Gastrocnemius medialis (tissue), 4 donors: ENCODE results near the gene DNASE1L3. TPM values are rescaled to one million over a fixed set of nuclear protein-coding genes. Genes with fewer than 3 reads are reported as not detected.

Experiments used
- ATAC-seq, 2 donors: fragments of 150-250 bp; one replicate each; pipeline ENCODE4 v1.9.1; 2016
- DNase-seq, 2 donors: peaks; one replicate each; pipeline ENCODE4 v3.0.0-alpha.2; 2019
- H3K27ac ChIP-seq, 4 donors: fragments of 200-600 bp; sonication (generic); 1 replicate in 1 of 4; 2 replicates in 3 of 4; pipeline ENCODE4 v1.5.1; 2016 to 2018; ENCODE audit warnings: mild to moderate bottlenecking in 2 of 4, moderate library complexity in 1 of 4
- H3K27me3 ChIP-seq, 3 donors: fragments of 200-600 bp; sonication (generic) in 2 of 3; 1 replicate in 1 of 3; 2 replicates in 2 of 3; pipeline versions ENCODE4 v1.5.1 to v1.6.0; 2016 to 2019; ENCODE audit warnings: mild to moderate bottlenecking in 1 of 3, moderate library complexity in 1 of 3
- H3K36me3 ChIP-seq, 2 donors: fragments of 200-600 bp; sonication (generic) in 1 of 2; one replicate each; pipeline ENCODE4 v1.5.1; 2017 to 2018
- H3K4me1 ChIP-seq, 2 donors: fragments of 200-600 bp; sonication (generic) in 1 of 2; one replicate each; pipeline ENCODE4 v1.5.1; 2016 to 2017; ENCODE audit warnings: mild to moderate bottlenecking in 2 of 2
- H3K4me3 ChIP-seq, 4 donors: fragments of 200-600 bp; sonication (generic) in 3 of 4; 1 replicate in 1 of 4; 2 replicates in 3 of 4; pipeline ENCODE4 v1.5.1; 2016 to 2019; ENCODE audit warnings: mild to moderate bottlenecking in 2 of 4
- H3K9me3 ChIP-seq, 3 donors: fragments of 200-600 bp; sonication (generic) in 2 of 3; 1 replicate in 1 of 3; 2 replicates in 2 of 3; pipeline ENCODE4 v1.5.1; 2016 to 2019
- CTCF ChIP-seq, 5 experiments: fragments of 450-650 bp in 3 of 5; fragments of 200-600 bp in 2 of 5; sonication (generic) in 2 of 5; IDR thresholded peaks in 4 of 5; conservative IDR thresholded peaks in 1 of 5; 1 replicate in 4 of 5; 2 replicates in 1 of 5; pipeline ENCODE4 v1.5.1; 2016 to 2019; ENCODE audit warnings: antibody characterized with exemption in 5 of 5, mild to moderate bottlenecking in 3 of 5, moderate library complexity in 3 of 5
- POLR2A ChIP-seq, 2 donors: fragments of 450-650 bp; IDR thresholded peaks; one replicate each; pipeline ENCODE4 v1.6.1; 2017; ENCODE audit warnings: antibody characterized with exemption in 2 of 2, mild to moderate bottlenecking in 2 of 2, moderate library complexity in 2 of 2
- in situ Hi-C, 4 donors: fragments of 200-750 bp; cut with MboI; loops; one replicate each; pipeline versions ENCODE4 v1.15.0 to v1.8.0; 2017; ENCODE audit warnings: low sequenced_read_pairs in 4 of 4
- intact Hi-C: fragments of 100-400 bp; cut with DNase I; formaldehyde crosslinking; loops from one replicate; pipeline ENCODE4 v1.15.1; 2023; ENCODE audit warnings: low total_unique reads
- total RNA-seq, 4 donors: library from RNA; depleted of rRNA; stranded (reverse); fragments of >200 nt; gene quantifications; one replicate each; pipeline versions ENCODE4 v1.1.0 to v1.2.3, GENCODE V29; 2016

DNASE1L3 gene
- total RNA-seq, 4 donors from 2014 or later = 0.29 to 0.42 TPM; not detected in 2

GRCh38 chr3:58180940-58181587 is 29.7 kb downstream of the DNASE1L3 start:
- Histone ChIP-seq H3K4me3 (no peak overlapping the region), H3K27ac (no peak overlapping the region), H3K4me1 (peaks cover 3 to 7% of the 10 kb centered on the region in 2 donors), H3K27me3 (no peaks in the 10 kb centered on the region), H3K9me3 (no peaks in the 10 kb centered on the region), H3K36me3 (no peaks in the 10 kb centered on the region)
- ATAC-seq (no peak), DNase-seq (no peak)
- TF ChIP-seq CTCF (IDR thresholded peaks at IDR 0.05 in 4 of 5, conservative IDR thresholded peaks at IDR 0.05 in 1 of 5) = no peak
- no peak for TF ChIP-seq POLR2A (IDR thresholded peaks at IDR 0.05)
- in situ Hi-C loops (loop anchor here in 3 of 4 donors (10.0 to 25.0 kb wide), 4 partner anchors 114 to 356 kb away; partner anchors contain the start of genes ACOX2 (in 1 of the 3), HTD2 (in 1 of the 3) and RPP14 (in 1 of the 3)), intact Hi-C loops (loop anchor here (10.0 kb wide), 1 partner anchor 354 kb away; the partner anchor contains the start of gene ACOX2)

GRCh38 chr3:58180099-58180880 is 30.5 kb downstream of the DNASE1L3 start:
- no peak for DNase-seq
- intact Hi-C loops (loop anchor here (10.0 kb wide), 1 partner anchor 355 kb away; the partner anchor contains the start of gene ACOX2), in situ Hi-C loops (loop anchor here in 3 of 4 donors (10.0 to 25.0 kb wide), 4 partner anchors 115 to 357 kb away; partner anchors contain the start of genes ACOX2 (in 1 of the 3), HTD2 (in 1 of the 3) and RPP14 (in 1 of the 3))
- no peaks in the 10 kb centered on the region for H3K9me3 ChIP-seq
- H3K27me3 ChIP-seq = no peaks in the 10 kb centered on the region
- peaks cover 3 to 7% of the 10 kb centered on the region in 2 donors for H3K4me1 ChIP-seq
- no peak overlapping the region for H3K27ac ChIP-seq
- ATAC-seq = no peak
- TF ChIP-seq POLR2A (IDR thresholded peaks at IDR 0.05) (no peak), CTCF (IDR thresholded peaks at IDR 0.05 in 4 of 5, conservative IDR thresholded peaks at IDR 0.05 in 1 of 5) (no peak)
- no peaks in the 10 kb centered on the region for H3K36me3 ChIP-seq
- no peak overlapping the region for H3K4me3 ChIP-seq

GRCh38 chr3:58179235-58180098 is 31.3 kb downstream of the DNASE1L3 start:
- intact Hi-C loops (loop anchor here (5.0 to 10.0 kb wide), 3 partner anchors 128 to 355 kb away; partner anchors contain the start of genes ACOX2, HTD2 and RPP14), in situ Hi-C loops (loop anchor here in 3 of 4 donors (10.0 to 25.0 kb wide), 4 partner anchors 115 to 358 kb away; partner anchors contain the start of genes ACOX2 (in 1 of the 3), HTD2 (in 1 of the 3) and RPP14 (in 1 of the 3))
- DNase-seq = no peak
- H3K27ac ChIP-seq = no peak overlapping the region
- no peaks in the 10 kb centered on the region for H3K9me3 ChIP-seq
- H3K36me3 ChIP-seq = no peaks in the 10 kb centered on the region
- ATAC-seq = no peak
- no peaks in the 10 kb centered on the region for H3K27me3 ChIP-seq
- peaks cover 3 to 15% of the 10 kb centered on the region in 2 donors for H3K4me1 ChIP-seq
- TF ChIP-seq POLR2A (IDR thresholded peaks at IDR 0.05) (no peak), CTCF (IDR thresholded peaks at IDR 0.05 in 4 of 5, conservative IDR thresholded peaks at IDR 0.05 in 1 of 5) (no peak)
- no peak overlapping the region for H3K4me3 ChIP-seq
